DOHH2 (cell line): Measurements from ENCODE around the gene TRAPPC11.

Source experiments
- CTCF ChIP-seq: fragments of 200-600 bp; sonication (generic); IDR thresholded peaks from one replicate; pipeline ENCODE4 v1.5.1; 2014; ENCODE audit warnings: antibody characterized with exemption, mild to moderate bottlenecking, low read depth, low read length; ENCODE audit not compliant: poor library complexity, severe bottlenecking
- EZH2phosphoT487 ChIP-seq: fragments of 200-600 bp; sonication (generic); IDR thresholded peaks from 2 replicates; pipeline ENCODE4 v1.6.1; 2017; ENCODE audit warnings: borderline replicate concordance, mild to moderate bottlenecking, antibody characterized with exemption, low read length, moderate library complexity, mixed read lengths

GRCh38 chr4:183758061-183758757 is 99.1 kb downstream of the TRAPPC11 start:
- no peak for TF ChIP-seq CTCF
- no peak for TF ChIP-seq EZH2phosphoT487
